HG03457 (cell line): ENCODE measurements around the gene SUSD5.
A peak's percentile ranks its signal among the peaks of the same experiment; 100 is the strongest.
"Not testable (repeated sequence)": the region's sequence is repeated elsewhere in the genome, so short reads cannot be mapped to it uniquely, and the experiment has no call there.

Source experiments
- ATAC-seq: cut with Tn5 transposase; IDR thresholded peaks from one replicate; pipeline ENCODE4 v1.9.1; 2021; ENCODE audit warnings: moderate number of reproducible peaks; ENCODE audit not compliant: unreplicated experiment

SUSD5 gene

GRCh38 chr3:33117461-33117860, 101.1 kb downstream of the SUSD5 start:
- no peak for ATAC-seq

GRCh38 chr3:33115024-33115768, 103.4 kb downstream of the SUSD5 start:
- ATAC-seq: no peak

GRCh38 chr3:33114622-33115023, 104.0 kb downstream of the SUSD5 start:
- no peak for ATAC-seq

- ATAC-seq: peak; percentile 84
Measured at GRCh38 chr3:33113772-33114621, 104.6 kb downstream of the SUSD5 start, which contains the start of gene CRTAP. Gene CRTAP (plus strand): TSS chr3:33114014. CDS start chr3:33114078, 64 bp downstream.

GRCh38 chr3:33111581-33111980, 107.0 kb downstream of the SUSD5 start:
- no peak for ATAC-seq

GRCh38 chr3:33106854-33107253, 111.8 kb downstream of the SUSD5 start:
- ATAC-seq: not testable (repeated sequence)

GRCh38 chr3:33105341-33105948, 113.2 kb downstream of the SUSD5 start:
- ATAC-seq: no peak

GRCh38 chr3:33104803-33105202, 113.8 kb downstream of the SUSD5 start:
- ATAC-seq: no peak

GRCh38 chr3:33103480-33103879, 115.1 kb downstream of the SUSD5 start:
- ATAC-seq: no peak

- no peak for ATAC-seq
Measured at GRCh38 chr3:33103034-33103433, 115.6 kb downstream of the SUSD5 start.

GRCh38 chr3:33100229-33100628, 118.4 kb downstream of the SUSD5 start:
- no peak for ATAC-seq
